Fibroblast of lung (primary cell): ENCODE measurements around the gene BRD2. TPM values are rescaled to one million over a fixed set of nuclear protein-coding genes. Genes with fewer than 3 reads are reported as not detected.

ENCODE experiments used
- DNase-seq, 2 donors: peaks; one replicate each; pipeline versions ENCODE4 v3.0.0 to v3.0.0-alpha.2; 2010; ENCODE audit warnings: low read depth in 2 of 2
- H2AFZ ChIP-seq: 2 replicates; pipeline ENCODE4 v1.5.1; 2012; ENCODE audit warnings: low read length, control low read depth, inconsistent platforms
- H3K27ac ChIP-seq: 2 replicates; pipeline ENCODE4 v1.5.1; 2011; ENCODE audit warnings: low read length, control low read depth; ENCODE audit not compliant: insufficient read depth
- H3K27me3 ChIP-seq: 2 replicates; pipeline ENCODE4 v1.5.1; 2011; ENCODE audit warnings: mild to moderate bottlenecking, low read length; ENCODE audit not compliant: control insufficient read depth, insufficient read depth
- H3K36me3 ChIP-seq: 2 replicates; pipeline ENCODE4 v1.5.1; 2011; ENCODE audit warnings: low read length; ENCODE audit not compliant: control insufficient read depth, insufficient read depth
- H3K4me1 ChIP-seq: 2 replicates; pipeline ENCODE4 v1.5.1; 2011; ENCODE audit warnings: low read length; ENCODE audit not compliant: control insufficient read depth, insufficient read depth; ENCODE audit errors: extremely low read depth
- H3K4me2 ChIP-seq: 2 replicates; pipeline ENCODE4 v1.5.1; 2011; ENCODE audit warnings: low read length, control low read depth; ENCODE audit not compliant: insufficient read depth; ENCODE audit errors: extremely low read depth
- H3K4me3 ChIP-seq, 4 experiments: fragments of 200-600 bp in 1 of 4; sonication (generic) in 1 of 4; replicated peaks in 1 of 4; 2 replicates each; pipeline ENCODE4 v1.5.1; 2011 to 2016; ENCODE audit warnings: low read length in 4 of 4, low read depth in 3 of 4, mild to moderate bottlenecking in 3 of 4, control low read depth in 2 of 4, inconsistent platforms in 1 of 4, mixed read lengths in 1 of 4; ENCODE audit not compliant: insufficient read depth in 1 of 4; ENCODE audit errors: control extremely low read depth in 1 of 4
- H3K79me2 ChIP-seq: 2 replicates; pipeline ENCODE4 v1.5.1; 2012; ENCODE audit warnings: mild to moderate bottlenecking, low read length, inconsistent platforms; ENCODE audit not compliant: control insufficient read depth, insufficient read depth
- H3K9ac ChIP-seq: 2 replicates; pipeline ENCODE4 v1.5.1; 2011; ENCODE audit warnings: mild to moderate bottlenecking, low read length, control low read depth; ENCODE audit not compliant: insufficient read depth
- H3K9me3 ChIP-seq: 2 replicates; pipeline ENCODE4 v1.5.1; 2012; ENCODE audit warnings: low read depth, low read length; ENCODE audit not compliant: control insufficient read depth, insufficient read depth
- H4K20me1 ChIP-seq: 2 replicates; pipeline ENCODE4 v1.5.1; 2011; ENCODE audit warnings: low read length; ENCODE audit not compliant: control insufficient read depth, insufficient read depth; ENCODE audit errors: extremely low read depth
- CTCF ChIP-seq, 2 donors: IDR thresholded peaks in 1 of 2; conservative IDR thresholded peaks in 1 of 2; 1 replicate in 1 of 2; 2 replicates in 1 of 2; pipeline ENCODE4 v1.5.1; 2011 to 2012; ENCODE audit warnings: low read length in 2 of 2, control low read depth in 1 of 2, inconsistent platforms in 1 of 2, low read depth in 1 of 2, mild to moderate bottlenecking in 1 of 2
- EZH2 ChIP-seq: IDR thresholded peaks from 2 replicates; pipeline ENCODE4 v1.5.1; 2012; ENCODE audit warnings: low read length, control low read depth, mild to moderate bottlenecking; ENCODE audit errors: missing control alignments
- polyA plus RNA-seq, 2 donors: library from polyadenylated mRNA; depleted of rRNA in 1 of 2; stranded (reverse) in 1 of 2; unstranded in 1 of 2; fragments of >200 nt; gene quantifications; 2 replicates each; pipeline ENCODE4 v1.2.1, GENCODE V29; 2011 to 2012; ENCODE audit warnings: missing spikeins in 1 of 2
- total RNA-seq: library from RNA; depleted of rRNA; stranded (reverse); fragments of >200 nt; gene quantifications from 2 replicates; pipeline ENCODE4 v1.2.1, GENCODE V29; 2014

Gene BRD2
- total and polyA plus RNA-seq, 2 donors (not counting 1 experiment from before 2014, with no cell fraction given) = 75.6 to 126 TPM

GRCh38 chr6:32995448-32995847, 27.1 kb downstream of the BRD2 start:
- TF ChIP-seq EZH2 = no peak
- TF ChIP-seq CTCF (conservative IDR thresholded peaks at IDR 0.05 in 1 of 2, IDR thresholded peaks at IDR 0.05 in 1 of 2; ENCODE audit: low read depth in 1 of 2, low read length in 2 of 2) = no peak
- Histone ChIP-seq H3K27ac (no peak overlapping the region), H3K36me3 (no peaks in the 10 kb centered on the region), H3K4me2 (no peak overlapping the region), H3K27me3 (peaks cover 12% of the 10 kb centered on the region), H3K9me3 (no peaks in the 10 kb centered on the region), H3K9ac (no peak overlapping the region), H3K4me1 (no peaks in the 10 kb centered on the region), H4K20me1 (no peaks in the 10 kb centered on the region), H2AFZ (no peak overlapping the region), H3K79me2 (no peaks in the 10 kb centered on the region), H3K4me3 (no peak overlapping the region)
- DNase-seq = no peak

- H3K4me1 ChIP-seq = no peaks in the 10 kb centered on the region
- no peak overlapping the region for H3K27ac ChIP-seq
- no peak for TF ChIP-seq CTCF (conservative IDR thresholded peaks at IDR 0.05 in 1 of 2, IDR thresholded peaks at IDR 0.05 in 1 of 2; ENCODE audit: low read depth in 1 of 2, low read length in 2 of 2)
- no peak for TF ChIP-seq EZH2
- no peak overlapping the region for H3K4me3 ChIP-seq
- no peak overlapping the region for H3K4me2 ChIP-seq
- no peaks in the 10 kb centered on the region for H3K36me3 ChIP-seq
- H3K9me3 ChIP-seq = no peaks in the 10 kb centered on the region
- DNase-seq = no peak
- H3K79me2 ChIP-seq = no peaks in the 10 kb centered on the region
- peaks cover 29% of the 10 kb centered on the region for H3K27me3 ChIP-seq
- no peaks in the 10 kb centered on the region for H4K20me1 ChIP-seq
- H2AFZ ChIP-seq = no peak overlapping the region
- no peak overlapping the region for H3K9ac ChIP-seq
Measured at GRCh38 chr6:33000055-33000454, 31.7 kb downstream of the BRD2 start.

- Histone ChIP-seq H3K27ac (no peak overlapping the region), H3K36me3 (no peaks in the 10 kb centered on the region), H3K9ac (no peak overlapping the region), H3K79me2 (no peaks in the 10 kb centered on the region), H3K4me3 (no peak overlapping the region), H3K4me2 (no peak overlapping the region), H2AFZ (no peak overlapping the region), H3K27me3 (peaks cover 23% of the 10 kb centered on the region), H3K9me3 (no peaks in the 10 kb centered on the region), H4K20me1 (no peaks in the 10 kb centered on the region), H3K4me1 (no peaks in the 10 kb centered on the region)
- DNase-seq = no peak
- TF ChIP-seq EZH2 = no peak
Measured at GRCh38 chr6:33001685-33002084, 33.3 kb downstream of the BRD2 start.
